Measurements from ENCODE around the gene APMAP.
"Not testable (repeated sequence)": the region's sequence is repeated elsewhere in the genome, so short reads cannot be mapped to it uniquely, and the experiment has no call there.

APMAP gene

DNA sequence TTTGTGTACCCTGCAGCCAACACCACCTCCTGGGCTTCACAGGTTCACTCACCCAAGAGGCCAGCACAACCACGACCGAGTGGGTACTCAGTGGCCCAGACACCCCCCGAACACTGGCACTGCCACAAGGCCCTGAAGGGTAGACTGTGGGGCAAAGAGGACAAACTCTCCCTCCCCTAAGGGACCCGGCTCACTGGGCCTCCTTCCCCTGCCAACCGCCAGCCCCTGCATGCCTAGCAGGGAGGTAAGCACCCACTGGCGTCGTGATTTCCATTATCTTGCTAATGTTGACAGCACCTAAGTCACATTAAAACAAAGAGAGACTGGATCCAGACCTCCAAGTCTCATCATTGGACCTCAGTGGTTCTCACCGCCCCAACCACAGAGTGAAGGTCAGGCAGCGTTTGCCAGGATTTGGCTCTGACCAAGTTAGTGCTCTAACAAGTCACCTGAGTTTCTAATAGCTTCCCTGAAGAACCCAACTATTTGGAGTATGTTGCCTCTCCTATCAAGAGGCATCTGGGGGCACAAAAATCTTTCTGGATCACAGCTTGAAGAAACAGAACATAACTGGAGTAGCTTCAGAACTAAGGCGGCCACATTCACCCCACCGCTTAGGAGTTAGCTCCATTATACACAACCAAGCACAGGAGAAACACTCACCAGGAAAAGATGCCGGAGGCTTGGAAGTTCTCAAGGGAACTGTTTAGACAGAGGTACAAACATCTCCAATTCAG is 14.0 kb upstream of the APMAP start:
- no peak for DNase-seq

- DNase-seq = no peak
Observed at GRCh38 chr20:25005661-25006060, 13.1 kb upstream of the APMAP start.

- no peak for DNase-seq
Observed at GRCh38 chr20:25005220-25005619, 12.7 kb upstream of the APMAP start.

- DNase-seq = no peak
Observed at GRCh38 chr20:25003002-25003401, 10.5 kb upstream of the APMAP start.

GRCh38 chr20:25001323-25001722 is 8.8 kb upstream of the APMAP start:
- not testable (repeated sequence) for DNase-seq

- DNase-seq = no peak
Observed at GRCh38 chr20:25000268-25000801, 7.8 kb upstream of the APMAP start.

DNA sequence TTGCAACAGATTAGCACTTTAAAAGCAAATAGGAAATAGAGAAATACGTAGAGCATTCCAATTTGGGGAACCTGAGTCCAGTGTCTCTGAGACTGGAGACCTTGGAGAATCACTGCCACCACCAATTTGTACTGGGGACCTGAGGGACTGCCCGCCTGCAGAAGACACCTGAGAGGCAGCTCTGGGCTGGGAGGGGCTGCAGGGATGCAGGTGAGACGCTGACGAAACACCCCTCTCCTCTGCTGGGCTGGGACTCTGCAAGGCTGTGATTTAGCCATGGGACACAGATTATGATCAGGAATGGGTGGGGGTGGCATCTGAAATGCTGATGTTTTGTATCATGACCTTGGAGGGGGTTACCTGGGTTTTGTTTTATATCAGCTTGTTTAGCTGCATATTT is 7.0 kb upstream of the APMAP start:
- DNase-seq = no peak

DNA sequence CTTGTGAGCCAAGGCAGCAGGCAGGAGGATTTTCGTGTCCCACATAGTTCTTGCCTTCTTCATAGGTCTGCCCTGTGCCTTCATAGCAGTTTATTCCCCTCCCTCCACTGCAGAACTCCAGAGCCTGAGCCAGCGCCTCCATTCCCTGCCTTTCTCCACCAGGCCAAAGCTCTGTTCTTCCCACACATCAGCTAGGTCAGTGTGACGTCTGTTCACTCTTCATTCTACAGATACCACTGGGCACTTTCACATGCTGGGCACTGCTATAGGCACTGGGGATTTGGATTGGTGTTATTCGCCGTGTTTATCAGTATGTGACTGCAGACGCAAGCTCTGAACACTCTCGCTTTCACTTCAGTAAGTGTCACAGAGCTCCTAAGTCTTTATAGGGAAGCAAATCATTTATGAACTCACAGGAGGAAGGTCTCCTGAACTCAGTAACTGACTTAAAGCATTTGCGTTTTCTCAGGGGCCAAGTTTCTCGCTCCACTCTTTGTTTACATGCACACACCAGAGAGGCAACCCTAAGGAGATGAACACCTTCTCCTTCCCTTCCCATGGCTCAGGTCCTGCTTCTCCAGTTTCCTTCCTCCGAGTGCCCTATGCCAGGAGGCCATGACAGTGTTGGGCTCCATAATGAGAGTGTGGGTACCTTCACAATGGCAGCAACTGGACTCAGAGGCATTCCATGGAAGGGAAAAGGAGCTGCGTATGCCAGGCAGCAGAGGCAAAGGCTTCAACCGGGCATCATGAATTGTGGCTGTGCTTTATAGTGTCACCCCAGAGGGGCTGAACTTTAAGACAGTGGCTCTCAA is 6.3 kb upstream of the APMAP start:
- no peak for DNase-seq

- no peak for DNase-seq
Observed at GRCh38 chr20:24998121-24998520, 5.6 kb upstream of the APMAP start.

DNA sequence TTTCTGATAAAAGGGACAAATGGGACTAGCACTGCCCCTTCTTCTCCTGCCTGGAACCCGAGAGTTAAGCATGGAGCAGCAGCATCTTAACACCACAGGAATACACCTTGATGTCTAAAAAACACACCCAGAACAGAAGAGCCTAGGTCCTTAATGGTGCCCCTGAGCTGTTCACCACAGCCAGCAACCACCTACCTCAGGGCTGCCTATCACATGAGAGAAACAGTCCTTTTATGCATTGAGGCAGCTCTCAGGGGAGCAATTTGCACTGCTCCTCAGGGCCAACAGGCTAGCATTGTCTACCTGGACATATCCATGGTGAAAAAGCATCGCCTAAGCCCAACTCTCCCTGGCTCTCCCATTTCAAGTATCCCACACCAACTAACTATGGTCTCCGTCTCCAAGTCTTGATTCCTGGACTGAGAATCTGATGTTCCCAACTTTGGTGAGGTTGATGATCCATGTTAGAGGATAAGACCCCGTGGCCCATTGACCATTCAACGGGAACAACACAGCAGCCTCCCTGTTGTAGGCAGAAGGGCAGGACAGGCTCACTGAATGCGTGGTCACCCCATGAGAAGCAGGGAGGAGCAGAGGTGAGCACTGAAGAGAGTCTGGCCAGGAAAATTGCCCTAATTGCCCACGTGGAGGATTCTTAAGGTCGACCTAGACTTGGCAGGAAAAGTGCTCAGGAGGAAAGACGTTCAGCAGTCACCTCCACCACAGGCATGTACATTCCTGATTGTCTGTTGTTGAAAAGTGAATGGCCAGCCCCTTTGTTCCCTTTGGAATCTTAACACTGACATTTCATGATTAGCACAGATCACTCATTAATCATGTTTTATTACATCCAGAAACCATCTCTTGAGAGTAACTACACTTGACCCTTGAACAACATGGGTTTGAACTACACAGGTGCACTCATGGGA is 4.2 kb upstream of the APMAP start:
- no peak for DNase-seq

DNA sequence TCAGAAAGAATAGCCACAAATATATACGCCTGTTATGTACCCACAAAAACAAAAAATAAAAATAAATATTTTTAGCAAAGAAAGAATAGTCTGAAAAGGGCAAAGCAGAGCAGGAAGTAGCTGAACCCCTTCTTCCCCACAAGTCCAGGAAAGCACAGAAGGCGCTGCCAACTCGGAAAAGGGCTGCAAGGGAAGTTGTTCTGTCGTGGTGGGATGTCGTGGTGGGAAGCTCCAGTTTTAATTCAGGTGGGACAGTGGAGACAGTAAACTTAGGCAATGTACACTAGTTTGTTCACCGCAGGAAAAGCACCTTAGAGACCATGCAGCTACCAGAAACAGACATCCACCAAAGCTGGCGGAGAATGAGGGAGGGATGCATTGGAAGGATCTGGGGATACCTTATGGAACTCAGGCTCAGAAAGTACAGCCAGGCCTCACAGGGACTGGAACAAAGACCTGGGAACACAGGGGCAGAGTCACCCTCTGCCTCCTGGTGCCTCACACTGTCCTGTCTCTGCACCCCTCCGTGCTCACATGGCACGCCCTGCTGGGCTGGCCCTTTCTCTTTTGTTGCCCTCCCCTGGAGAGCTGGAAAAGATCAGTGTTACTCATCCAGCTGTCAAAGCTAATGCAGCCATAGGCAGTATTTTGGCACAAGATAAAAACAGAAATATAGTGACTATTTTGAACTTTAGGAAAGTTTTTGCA is 3.3 kb upstream of the APMAP start:
- DNase-seq = no peak

GRCh38 chr20:24994470-24995368 is 2.2 kb upstream of the APMAP start:
- peak; percentile 76 for DNase-seq

- DNase-seq = no peak
Observed at GRCh38 chr20:24994186-24994465, 1.6 kb upstream of the APMAP start.

- no peak for DNase-seq
Observed at GRCh38 chr20:24993337-24994185, 1.0 kb upstream of the APMAP start.

GRCh38 chr20:24991897-24992486 is 559 bp downstream of the APMAP start:
- no peak for DNase-seq

- DNase-seq = no peak
Observed at GRCh38 chr20:24990810-24991252, 1.7 kb downstream of the APMAP start.

DNA sequence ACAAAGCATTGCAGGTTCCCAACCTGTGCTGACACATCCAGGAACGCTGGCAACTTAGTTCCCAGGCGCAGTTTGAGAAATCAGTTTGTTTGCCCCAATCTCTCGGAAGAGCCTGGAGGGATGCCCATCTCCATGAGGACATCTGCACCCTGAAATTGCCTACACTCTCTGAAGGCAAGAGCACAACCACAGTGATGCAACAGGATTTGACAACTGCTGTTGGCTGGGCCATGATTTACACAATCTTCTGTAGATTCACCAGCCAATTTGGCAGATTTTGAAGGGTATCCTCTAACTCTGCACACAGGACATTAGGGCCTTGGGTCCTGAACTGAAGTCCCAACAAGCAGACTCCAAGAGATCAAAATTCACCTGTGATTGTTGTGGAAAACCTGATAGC is 3.4 kb downstream of the APMAP start:
- no peak for DNase-seq

DNA sequence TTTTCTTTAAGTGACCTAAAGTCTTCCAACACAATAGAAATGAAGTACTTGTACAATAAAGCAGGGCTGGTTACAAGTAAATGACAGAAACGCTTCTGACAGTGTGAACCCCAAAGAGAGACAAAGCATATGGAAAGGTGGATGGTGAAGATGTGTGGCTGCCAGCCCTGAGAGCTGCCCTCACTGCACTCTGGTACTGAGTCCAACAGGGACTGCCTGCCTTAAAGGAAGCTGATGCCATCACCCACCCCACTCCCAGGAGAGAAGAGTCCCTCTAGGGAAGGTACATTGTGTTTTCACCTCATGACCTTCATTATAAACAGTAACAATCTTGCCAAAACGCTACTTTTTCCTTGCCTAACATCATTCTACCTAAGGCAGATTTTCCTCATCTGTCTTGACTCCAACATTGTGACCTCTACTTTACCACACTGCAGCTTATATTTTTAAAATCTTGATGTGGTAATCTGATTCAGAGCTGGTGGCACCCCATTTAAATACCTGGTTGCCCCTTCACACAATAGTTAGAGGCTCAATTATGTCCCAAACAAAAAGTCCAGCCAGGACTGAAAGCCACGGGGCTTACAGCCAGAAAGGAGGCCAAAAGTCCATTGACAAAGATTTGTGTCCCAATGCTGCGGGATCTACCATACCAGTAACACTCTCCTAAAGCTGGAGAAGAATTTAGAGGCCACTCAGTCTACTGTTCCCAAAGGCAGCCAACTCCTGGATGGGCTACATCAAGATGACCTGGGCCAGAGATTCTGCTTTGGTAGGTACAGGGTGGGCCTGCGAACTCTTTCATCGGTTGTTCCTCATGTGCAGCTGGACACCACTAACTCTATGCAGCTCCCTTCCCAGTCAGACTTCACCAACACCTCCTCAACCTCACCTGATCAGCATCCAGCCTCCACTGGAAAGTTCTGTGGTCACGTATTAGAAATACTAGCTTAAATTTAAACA is 4.4 kb downstream of the APMAP start:
- DNase-seq = no peak

- DNase-seq = no peak
Observed at GRCh38 chr20:24987244-24987643, 5.3 kb downstream of the APMAP start.

All from T-helper 9 cell (primary cell).